GM18907 (cell line): ENCODE results near the gene VIM.
A peak's percentile ranks its signal among the peaks of the same experiment; 100 is the strongest.

ENCODE experiments used
- ATAC-seq: cut with Tn5 transposase; IDR thresholded peaks from one replicate; pipeline ENCODE4 v1.9.1; 2021; ENCODE audit warnings: mild to moderate bottlenecking, moderate library complexity; ENCODE audit not compliant: unreplicated experiment

Gene VIM

DNA sequence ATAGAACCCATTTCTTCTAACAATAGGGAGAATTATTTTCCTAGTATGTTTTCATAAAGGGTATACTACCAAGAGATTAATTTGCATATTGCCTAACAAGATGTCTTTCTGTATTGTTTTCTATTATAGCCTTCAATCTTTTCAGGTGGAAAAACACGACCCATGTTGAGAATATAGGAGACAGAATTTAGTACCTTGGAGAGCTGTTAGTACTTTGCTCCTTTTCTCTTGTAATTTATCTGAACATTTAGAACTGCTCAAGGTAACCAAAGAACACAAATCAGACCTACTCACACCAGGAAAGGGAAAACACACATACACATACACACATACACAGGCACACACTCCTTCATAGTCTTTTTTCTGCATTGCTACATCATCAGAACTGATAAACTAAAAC is 18.7 kb upstream of the VIM start:
- ATAC-seq = no peak

DNA sequence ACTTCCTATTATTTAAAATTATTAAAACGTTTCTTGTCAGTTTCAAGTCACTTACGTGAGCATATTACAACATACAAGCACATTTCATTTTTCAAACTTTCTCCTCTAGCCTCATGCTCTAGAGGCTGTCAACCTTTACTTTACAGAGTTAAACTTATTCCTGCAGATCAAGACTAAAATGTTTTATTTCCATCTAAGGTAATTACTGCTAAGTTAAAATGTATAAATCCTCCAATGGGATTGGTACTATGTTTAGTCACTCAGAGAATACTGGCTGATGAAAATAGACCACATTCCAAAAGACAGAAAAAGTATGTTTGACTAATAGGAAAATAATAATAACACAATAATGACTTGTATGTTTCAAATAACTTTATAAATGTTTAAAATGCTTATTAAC is 18.2 kb upstream of the VIM start:
- ATAC-seq = no peak

- no peak for ATAC-seq
Measured at GRCh38 chr10:17210361-17210760, 17.7 kb upstream of the VIM start.

- ATAC-seq = no peak
Measured at GRCh38 chr10:17212802-17213221, 15.2 kb upstream of the VIM start.

GRCh38 chr10:17213646-17214349 is 14.2 kb upstream of the VIM start:
- ATAC-seq = no peak

DNA sequence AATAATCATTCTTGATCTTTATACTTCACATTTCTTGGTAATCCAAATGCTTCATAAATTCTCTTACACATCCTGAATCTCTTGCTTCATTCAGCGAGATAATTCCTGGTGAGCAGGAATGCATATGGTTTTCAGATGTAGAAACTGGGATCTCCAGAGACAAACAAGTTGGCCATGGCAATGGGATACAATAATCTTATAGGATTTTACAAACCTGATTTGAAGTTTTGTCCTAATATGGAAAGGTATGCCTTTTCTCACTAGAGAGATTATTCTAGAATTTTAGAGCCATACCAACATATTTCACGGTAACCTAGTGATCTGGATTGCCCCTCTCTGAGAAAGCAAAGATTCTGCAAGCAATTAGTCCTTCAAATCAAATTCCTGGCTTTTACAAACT is 13.5 kb upstream of the VIM start:
- no peak for ATAC-seq

DNA sequence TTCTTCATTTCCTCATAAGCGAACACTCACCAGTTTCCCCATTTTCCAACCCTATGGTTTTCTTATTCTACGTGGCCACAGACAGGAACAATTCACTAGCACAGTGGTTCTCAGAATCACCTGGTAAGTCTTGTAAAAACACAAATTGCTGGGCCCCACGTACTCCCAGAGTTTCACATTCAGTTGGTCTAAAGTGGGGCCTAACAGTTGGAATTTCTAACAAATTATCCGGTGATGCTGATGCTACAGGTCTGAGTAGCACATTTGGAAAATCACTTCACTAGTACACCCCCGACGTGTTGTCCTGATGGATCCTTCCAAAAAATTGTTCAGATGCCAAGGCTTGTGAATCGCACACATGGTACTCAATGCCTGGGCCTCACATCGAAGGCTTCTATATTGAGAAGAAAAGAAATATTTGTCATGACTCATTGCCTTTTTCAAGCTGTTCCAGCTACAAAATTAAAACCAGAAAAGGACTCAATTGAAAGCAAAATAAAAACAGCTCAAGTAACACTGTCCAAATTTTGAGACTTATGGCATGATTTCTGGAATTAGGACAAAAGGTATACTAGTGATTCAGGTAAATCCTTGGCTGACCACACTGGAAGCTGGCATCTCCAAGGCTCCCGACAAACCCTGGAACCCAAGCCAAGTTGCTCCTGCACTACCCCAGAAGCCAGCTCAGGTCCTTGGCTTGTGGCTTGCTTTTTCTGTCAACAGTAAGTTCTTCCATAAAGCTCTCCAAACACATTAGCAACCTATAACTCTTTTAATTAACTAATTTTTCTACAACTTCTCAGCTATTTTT is 12.9 kb upstream of the VIM start:
- no peak for ATAC-seq

GRCh38 chr10:17215782-17216122 is 12.3 kb upstream of the VIM start:
- no peak for ATAC-seq

DNA sequence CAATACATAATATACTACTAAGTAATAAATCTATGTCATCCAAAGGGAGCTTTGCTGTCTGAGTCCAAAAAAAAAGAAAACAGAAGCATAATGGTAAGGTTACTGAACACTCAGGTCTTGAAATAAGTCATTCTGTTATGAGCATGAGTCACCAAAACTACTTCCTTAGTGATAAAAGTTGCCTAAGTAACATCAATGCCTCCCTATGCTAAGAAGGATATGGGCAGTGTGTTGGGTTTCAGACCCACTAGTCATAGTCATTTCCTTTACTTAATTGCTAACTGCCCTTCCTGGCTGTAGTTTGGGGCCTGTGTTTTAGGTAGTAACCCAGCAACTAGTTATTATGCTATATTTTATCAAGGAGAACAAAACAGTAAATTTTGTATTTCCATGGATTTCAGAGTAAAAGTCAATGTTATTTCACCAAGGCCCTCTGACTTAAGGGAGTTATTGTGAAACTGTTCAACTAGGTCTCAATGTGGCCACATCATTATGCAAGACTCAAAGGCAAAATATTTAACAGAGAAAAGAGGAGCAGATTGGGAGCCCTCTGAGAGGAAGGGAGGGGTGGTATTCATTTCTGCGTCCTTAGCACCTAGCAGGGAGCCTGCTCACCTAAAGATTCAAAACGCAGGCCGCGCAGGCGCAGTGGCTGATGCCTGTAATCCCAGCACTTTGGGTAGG is 11.7 kb upstream of the VIM start:
- ATAC-seq = peak; percentile 100

- ATAC-seq = no peak
Measured at GRCh38 chr10:17216901-17217395, 11.1 kb upstream of the VIM start.

DNA sequence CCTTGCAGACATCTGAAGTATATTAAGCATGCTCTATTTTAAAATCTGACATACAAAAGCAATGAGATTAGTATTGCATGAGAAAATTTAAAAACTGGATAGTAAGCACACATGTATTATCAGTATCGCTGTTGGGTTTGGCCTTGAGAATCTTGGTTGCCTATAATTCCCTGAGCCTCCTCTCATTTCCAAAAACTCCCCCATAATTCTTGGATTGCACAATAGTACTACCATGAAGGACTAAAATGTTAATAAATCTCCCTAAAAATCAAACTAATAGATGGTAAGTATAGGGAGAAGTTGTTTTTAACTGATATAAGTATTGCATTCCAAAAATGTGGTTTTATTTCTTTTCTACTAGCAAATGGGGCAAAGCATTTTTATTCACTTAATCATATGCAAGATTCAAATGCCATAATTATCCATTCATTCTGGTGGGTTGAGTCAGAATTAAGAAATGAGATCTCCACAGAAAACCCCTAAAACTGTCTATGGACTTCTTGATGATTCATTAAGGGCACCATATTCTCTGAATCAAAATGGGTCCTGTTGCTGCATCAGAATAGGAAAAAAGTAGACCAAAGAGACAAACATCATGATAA is 10.3 kb upstream of the VIM start:
- ATAC-seq = no peak

- ATAC-seq = no peak
Measured at GRCh38 chr10:17219024-17219423, 9.0 kb upstream of the VIM start.

GRCh38 chr10:17220652-17221100 is 7.4 kb upstream of the VIM start:
- ATAC-seq = no peak

- ATAC-seq = no peak
Measured at GRCh38 chr10:17222329-17222728, 5.7 kb upstream of the VIM start.

GRCh38 chr10:17225808-17226207 is 2.2 kb upstream of the VIM start:
- no peak for ATAC-seq

GRCh38 chr10:17226891-17227303 is 1.1 kb upstream of the VIM start:
- ATAC-seq = no peak

DNA sequence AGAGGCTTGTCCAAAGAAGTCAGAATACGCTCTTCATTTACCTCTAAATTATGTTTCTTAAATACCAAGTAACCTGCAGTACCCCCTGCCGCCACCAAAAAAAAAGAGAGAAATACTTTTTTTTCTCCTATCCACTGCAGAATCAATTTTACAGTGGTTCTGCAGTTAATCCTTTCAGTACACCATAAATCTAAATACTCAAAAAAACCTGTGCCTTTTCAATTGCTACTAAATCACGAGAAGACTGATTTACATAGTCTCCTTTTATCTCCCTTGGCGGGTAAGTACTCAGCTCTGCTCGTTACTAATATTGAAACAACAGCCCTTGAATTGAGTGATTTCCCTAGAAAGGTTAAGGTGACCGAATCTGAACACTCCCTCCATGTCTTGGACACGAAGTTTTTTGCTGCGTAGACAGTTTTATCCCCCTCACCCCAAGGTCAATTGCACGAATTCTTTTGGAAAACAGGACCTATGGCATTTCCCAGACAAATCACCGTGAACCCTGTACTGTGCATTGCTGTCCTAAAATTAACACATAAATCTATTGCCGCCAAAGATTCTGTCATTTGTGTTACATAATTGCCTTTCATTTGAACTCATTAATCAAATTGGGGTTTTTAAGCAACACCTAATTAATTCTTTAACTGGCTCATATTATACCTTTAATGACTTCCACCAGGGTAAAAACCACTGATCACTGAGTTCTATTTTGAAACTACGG is 512 bp upstream of the VIM start:
- peak; percentile 27 for ATAC-seq

DNA sequence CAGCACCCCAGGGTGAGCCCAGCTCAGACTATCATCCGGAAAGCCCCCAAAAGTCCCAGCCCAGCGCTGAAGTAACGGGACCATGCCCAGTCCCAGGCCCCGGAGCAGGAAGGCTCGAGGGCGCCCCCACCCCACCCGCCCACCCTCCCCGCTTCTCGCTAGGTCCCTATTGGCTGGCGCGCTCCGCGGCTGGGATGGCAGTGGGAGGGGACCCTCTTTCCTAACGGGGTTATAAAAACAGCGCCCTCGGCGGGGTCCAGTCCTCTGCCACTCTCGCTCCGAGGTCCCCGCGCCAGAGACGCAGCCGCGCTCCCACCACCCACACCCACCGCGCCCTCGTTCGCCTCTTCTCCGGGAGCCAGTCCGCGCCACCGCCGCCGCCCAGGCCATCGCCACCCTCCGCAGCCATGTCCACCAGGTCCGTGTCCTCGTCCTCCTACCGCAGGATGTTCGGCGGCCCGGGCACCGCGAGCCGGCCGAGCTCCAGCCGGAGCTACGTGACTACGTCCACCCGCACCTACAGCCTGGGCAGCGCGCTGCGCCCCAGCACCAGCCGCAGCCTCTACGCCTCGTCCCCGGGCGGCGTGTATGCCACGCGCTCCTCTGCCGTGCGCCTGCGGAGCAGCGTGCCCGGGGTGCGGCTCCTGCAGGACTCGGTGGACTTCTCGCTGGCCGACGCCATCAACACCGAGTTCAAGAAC is 1.1 kb downstream of the VIM start:
- ATAC-seq = peak; percentile 37

- ATAC-seq = no peak
Measured at GRCh38 chr10:17229717-17229966, 1.6 kb downstream of the VIM start.

DNA sequence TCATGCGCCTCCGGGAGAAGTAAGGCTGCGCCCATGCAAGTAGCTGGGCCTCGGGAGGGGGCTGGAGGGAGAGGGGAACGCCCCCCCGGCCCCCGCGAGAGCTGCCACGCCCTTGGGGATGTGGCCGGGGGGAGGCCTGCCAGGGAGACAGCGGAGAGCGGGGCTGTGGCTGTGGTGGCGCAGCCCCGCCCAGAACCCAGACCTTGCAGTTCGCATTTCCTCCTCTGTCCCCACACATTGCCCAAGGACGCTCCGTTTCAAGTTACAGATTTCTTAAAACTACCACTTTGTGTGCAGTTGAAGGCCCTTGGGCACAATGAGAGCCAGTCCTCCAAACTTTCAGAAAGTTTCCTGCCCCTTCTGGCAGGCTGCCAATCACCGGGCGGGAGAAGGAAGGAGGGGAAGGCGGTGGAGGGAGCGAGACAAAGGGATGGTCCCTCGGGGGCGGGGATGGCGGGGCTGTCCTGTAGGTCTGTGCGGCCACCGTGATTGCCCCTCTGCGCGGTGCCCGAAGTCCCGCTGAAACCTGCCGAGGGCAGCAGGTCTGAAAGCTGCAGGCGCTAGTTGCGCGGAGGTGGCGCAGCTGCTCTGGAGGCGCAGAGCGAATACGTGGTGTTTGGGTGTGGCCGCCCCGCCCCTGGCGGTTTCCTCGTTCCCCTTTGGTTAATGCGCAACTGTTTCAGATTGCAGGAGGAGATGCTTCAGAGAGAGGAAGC is 2.1 kb downstream of the VIM start:
- ATAC-seq = peak; percentile 55
